Upper lobe of left lung (tissue), 4 donors: Measurements from ENCODE around the gene B3GALT5.

Source experiments
- CTCF ChIP-seq, 6 experiments: fragments of 450-650 bp in 4 of 6; fragments of 200-600 bp in 2 of 6; sonication (generic) in 2 of 6; IDR thresholded peaks; one replicate each; pipeline ENCODE4 v1.5.1; 2016 to 2019; ENCODE audit warnings: antibody characterized with exemption in 6 of 6
- POLR2A ChIP-seq, 4 donors: fragments of 450-650 bp; IDR thresholded peaks; one replicate each; pipeline ENCODE4 v1.5.1; 2016 to 2017; ENCODE audit warnings: antibody characterized with exemption in 4 of 4, mild to moderate bottlenecking in 2 of 4
- POLR2AphosphoS5 ChIP-seq, 2 donors: sonication (generic); formaldehyde crosslinking; IDR thresholded peaks; one replicate each; pipeline ENCODE4 v1.5.1; 2017; ENCODE audit warnings: antibody characterized with exemption in 2 of 2

GRCh38 chr21:39666026-39666425 lies 53.3 kb downstream of the B3GALT5 start:
- TF ChIP-seq POLR2A (IDR thresholded peaks at IDR 0.05) (no peak), CTCF (IDR thresholded peaks at IDR 0.05) (no peak), POLR2AphosphoS5 (IDR thresholded peaks at IDR 0.05) (no peak)
